Measurements from ENCODE around the gene GORAB. TPM values are rescaled to one million over a fixed set of nuclear protein-coding genes. Genes with fewer than 3 reads are reported as not detected.

The GORAB gene
- total RNA-seq, 1 experiment from 2014 or later, result 10.9 TPM

DNA sequence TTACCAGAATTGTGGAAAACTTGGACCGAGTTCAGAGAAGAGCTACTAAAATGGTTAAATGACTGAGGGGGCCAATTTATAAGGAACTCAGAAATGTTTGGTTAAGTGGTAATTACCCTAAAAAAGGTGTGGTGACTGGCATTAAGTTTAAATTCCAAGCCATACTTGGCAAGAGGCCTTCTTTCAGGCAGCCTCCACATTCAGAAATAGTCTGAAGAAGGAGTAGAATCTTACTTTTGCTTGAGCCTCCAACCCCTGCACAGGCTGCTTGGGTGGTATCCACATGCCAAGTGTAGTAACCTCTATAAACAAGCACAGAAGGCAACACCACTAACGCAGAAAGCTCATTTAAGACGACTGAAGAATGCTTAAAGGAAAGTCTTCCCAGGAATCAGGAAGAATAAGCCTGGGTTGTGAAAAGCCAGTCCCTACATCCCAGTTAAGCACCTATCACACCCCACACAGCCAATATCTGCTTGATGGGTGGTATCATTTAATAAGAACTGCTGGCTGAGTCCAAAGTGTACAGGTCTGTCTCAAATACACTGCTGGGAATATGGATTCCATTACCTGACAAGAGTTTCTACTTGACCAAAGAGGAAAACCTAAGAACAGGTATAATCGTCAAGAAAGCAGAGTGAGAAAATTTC lies 13.7 kb upstream of the GORAB start:
- Histone ChIP-seq H3K27me3 (replicated peaks; ENCODE audit: insufficient read depth, low read depth, low read length, poor library complexity) (peaks cover 1% of the 10 kb centered on the region), H3K4me3 (ENCODE audit: low read depth, low read length, poor library complexity, severe bottlenecking) (no peak overlapping the region), H3K4me1 (ENCODE audit: insufficient read depth, low read length, poor library complexity, severe bottlenecking) (no peaks in the 10 kb centered on the region), H3K36me3 (ENCODE audit: insufficient read depth, low read length, poor library complexity, severe bottlenecking) (no peaks in the 10 kb centered on the region), H3K9me3 (ENCODE audit: low read depth, low read length, poor library complexity, severe bottlenecking) (no peaks in the 10 kb centered on the region), H3K27ac (ENCODE audit: low read depth, low read length, poor library complexity, severe bottlenecking) (no peak overlapping the region)
- intact Hi-C loops (cut with micrococcal nuclease; ENCODE audit: unreplicated experiment), result no loop called here
- no TSS peak for BruUV-seq (replicated peaks)
- no peak for TF ChIP-seq EZH2 (IDR thresholded peaks at IDR 0.05; ENCODE audit: borderline replicate concordance, low read depth, low read length, poor library complexity, severe bottlenecking)
- TF ChIP-seq, protein P1, sequence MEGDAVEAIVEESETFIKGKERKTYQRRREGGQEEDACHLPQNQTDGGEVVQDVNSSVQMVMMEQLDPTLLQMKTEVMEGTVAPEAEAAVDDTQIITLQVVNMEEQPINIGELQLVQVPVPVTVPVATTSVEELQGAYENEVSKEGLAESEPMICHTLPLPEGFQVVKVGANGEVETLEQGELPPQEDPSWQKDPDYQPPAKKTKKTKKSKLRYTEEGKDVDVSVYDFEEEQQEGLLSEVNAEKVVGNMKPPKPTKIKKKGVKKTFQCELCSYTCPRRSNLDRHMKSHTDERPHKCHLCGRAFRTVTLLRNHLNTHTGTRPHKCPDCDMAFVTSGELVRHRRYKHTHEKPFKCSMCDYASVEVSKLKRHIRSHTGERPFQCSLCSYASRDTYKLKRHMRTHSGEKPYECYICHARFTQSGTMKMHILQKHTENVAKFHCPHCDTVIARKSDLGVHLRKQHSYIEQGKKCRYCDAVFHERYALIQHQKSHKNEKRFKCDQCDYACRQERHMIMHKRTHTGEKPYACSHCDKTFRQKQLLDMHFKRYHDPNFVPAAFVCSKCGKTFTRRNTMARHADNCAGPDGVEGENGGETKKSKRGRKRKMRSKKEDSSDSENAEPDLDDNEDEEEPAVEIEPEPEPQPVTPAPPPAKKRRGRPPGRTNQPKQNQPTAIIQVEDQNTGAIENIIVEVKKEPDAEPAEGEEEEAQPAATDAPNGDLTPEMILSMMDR (conservative IDR thresholded peaks at IDR 0.05; ENCODE audit: low read depth, low read length), result no peak
- POLR2A ChIA-PET (ENCODE audit: low non-redundant PET), result no interaction called here
- DNase-seq (ENCODE audit: low spot score), result no peak
- CTCF ChIA-PET, result no interaction called here

DNA sequence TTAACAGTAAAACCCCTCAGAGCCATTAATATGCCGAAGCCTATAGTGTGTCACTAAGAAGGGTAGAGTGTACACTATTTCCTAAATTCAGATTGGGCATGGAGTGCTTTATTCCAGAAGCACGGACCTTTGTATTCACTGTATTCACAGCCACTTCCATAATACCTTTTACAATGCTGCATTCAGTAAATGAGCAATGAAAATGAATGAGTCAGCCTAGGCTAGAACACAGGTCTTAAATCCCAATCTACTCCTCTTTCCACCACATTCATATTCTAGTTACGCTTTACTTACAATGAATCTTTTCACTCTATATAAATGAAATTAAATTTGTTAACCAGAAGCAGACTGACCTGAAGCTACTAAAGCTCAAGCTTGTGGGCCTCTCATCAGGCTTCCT lies 13.0 kb upstream of the GORAB start:
- Histone ChIP-seq H3K36me3 (ENCODE audit: insufficient read depth, low read length, poor library complexity, severe bottlenecking) (no peaks in the 10 kb centered on the region), H3K4me3 (ENCODE audit: low read depth, low read length, poor library complexity, severe bottlenecking) (no peak overlapping the region), H3K4me1 (ENCODE audit: insufficient read depth, low read length, poor library complexity, severe bottlenecking) (no peaks in the 10 kb centered on the region), H3K9me3 (ENCODE audit: low read depth, low read length, poor library complexity, severe bottlenecking) (no peaks in the 10 kb centered on the region), H3K27me3 (replicated peaks; ENCODE audit: insufficient read depth, low read depth, low read length, poor library complexity) (peaks cover 8% of the 10 kb centered on the region), H3K27ac (ENCODE audit: low read depth, low read length, poor library complexity, severe bottlenecking) (no peak overlapping the region)
- TF ChIP-seq, protein P1 (conservative IDR thresholded peaks at IDR 0.05; ENCODE audit: low read depth, low read length), result no peak
- no peak for TF ChIP-seq EZH2 (IDR thresholded peaks at IDR 0.05; ENCODE audit: borderline replicate concordance, low read depth, low read length, poor library complexity, severe bottlenecking)
- ChIA-PET CTCF (no interaction called here), POLR2A (ENCODE audit: low non-redundant PET) (no interaction called here)
- no peak for DNase-seq (ENCODE audit: low spot score)
- intact Hi-C loops (cut with micrococcal nuclease; ENCODE audit: unreplicated experiment), result no loop called here
- BruUV-seq (replicated peaks), result no TSS peak

DNA sequence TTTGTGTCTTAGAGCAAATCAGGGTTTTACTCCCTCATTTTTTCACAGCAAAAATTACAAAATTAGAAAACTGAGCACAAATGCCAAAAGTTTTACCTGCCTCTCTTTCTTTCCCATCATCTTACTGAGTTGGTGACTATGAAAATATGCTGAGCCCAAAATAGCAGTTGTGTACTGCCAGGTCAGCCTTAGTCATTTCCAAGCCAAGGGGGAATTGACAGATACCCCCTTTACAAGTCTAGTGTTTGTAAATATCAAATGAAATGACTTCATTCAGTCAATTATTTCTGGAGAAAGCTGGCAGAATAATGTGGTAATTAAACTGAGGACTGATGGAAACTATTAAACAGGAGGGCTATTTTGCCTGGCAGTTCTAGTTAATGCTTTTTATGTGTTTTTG lies 11.4 kb upstream of the GORAB start:
- TF ChIP-seq EZH2 (IDR thresholded peaks at IDR 0.05; ENCODE audit: borderline replicate concordance, low read depth, low read length, poor library complexity, severe bottlenecking), result no peak
- TF ChIP-seq, protein P1 (conservative IDR thresholded peaks at IDR 0.05; ENCODE audit: low read depth, low read length), result no peak
- CTCF ChIA-PET, result no interaction called here

More for the DNA sequence above, 11.4 kb upstream of the GORAB start:
- DNase-seq (ENCODE audit: low spot score), result no peak
- H3K36me3 ChIP-seq (ENCODE audit: insufficient read depth, low read length, poor library complexity, severe bottlenecking), result no peaks in the 10 kb centered on the region
- no peaks in the 10 kb centered on the region for H3K4me1 ChIP-seq (ENCODE audit: insufficient read depth, low read length, poor library complexity, severe bottlenecking)
- BruUV-seq (replicated peaks), result no TSS peak
- intact Hi-C loops (cut with micrococcal nuclease; ENCODE audit: unreplicated experiment), result no loop called here
- POLR2A ChIA-PET (ENCODE audit: low non-redundant PET), result interaction anchor here (0.7 kb wide), 1 partner anchor 11 kb away, joined by 21 read pairs; the partner anchor contains the start of gene GORAB
- H3K27me3 ChIP-seq (replicated peaks; ENCODE audit: insufficient read depth, low read depth, low read length, poor library complexity), result peaks cover 18% of the 10 kb centered on the region
- no peak overlapping the region for H3K27ac ChIP-seq (ENCODE audit: low read depth, low read length, poor library complexity, severe bottlenecking)
- H3K9me3 ChIP-seq (ENCODE audit: low read depth, low read length, poor library complexity, severe bottlenecking), result no peaks in the 10 kb centered on the region
- no peak overlapping the region for H3K4me3 ChIP-seq (ENCODE audit: low read depth, low read length, poor library complexity, severe bottlenecking)

Data from A673 (cell line).